PFSK-1 (cell line): ENCODE results near the gene GASK1B.

Experiments used
- FOXP2 ChIP-seq: optimal IDR thresholded peaks from 2 replicates; pipeline ENCODE3; 2011; ENCODE audit warnings: borderline replicate concordance, control low read depth, inconsistent platforms; ENCODE audit not compliant: insufficient read depth; ENCODE audit errors: extremely low read length, extremely low read depth
- POLR2AphosphoS5 ChIP-seq: IDR thresholded peaks from 2 replicates; pipeline ENCODE4 v1.6.1; 2012; ENCODE audit warnings: low read depth, mild to moderate bottlenecking, control low read depth, low read length, moderate library complexity
- SIN3A ChIP-seq: IDR thresholded peaks from 2 replicates; pipeline ENCODE4 v1.6.1; 2012; ENCODE audit warnings: mild to moderate bottlenecking, low read length, moderate library complexity, borderline replicate concordance; ENCODE audit not compliant: insufficient read depth
- TAF1 ChIP-seq: IDR thresholded peaks from 2 replicates; pipeline ENCODE4 v1.6.1; 2012; ENCODE audit warnings: low read length, control low read depth, borderline replicate concordance; ENCODE audit not compliant: insufficient read depth
- TF ChIP-seq, protein P1 (sequence below), 2 experiments: IDR thresholded peaks; 2 replicates each; pipeline versions ENCODE4 v1.6.1 to v1.8.0; 2011 to 2012; ENCODE audit warnings: low read depth in 2 of 2, low read length in 2 of 2, control low read depth in 1 of 2, inconsistent platforms in 1 of 2, mild to moderate bottlenecking in 1 of 2, moderate library complexity in 1 of 2; ENCODE audit not compliant: insufficient read depth in 1 of 2

GASK1B gene

DNA sequence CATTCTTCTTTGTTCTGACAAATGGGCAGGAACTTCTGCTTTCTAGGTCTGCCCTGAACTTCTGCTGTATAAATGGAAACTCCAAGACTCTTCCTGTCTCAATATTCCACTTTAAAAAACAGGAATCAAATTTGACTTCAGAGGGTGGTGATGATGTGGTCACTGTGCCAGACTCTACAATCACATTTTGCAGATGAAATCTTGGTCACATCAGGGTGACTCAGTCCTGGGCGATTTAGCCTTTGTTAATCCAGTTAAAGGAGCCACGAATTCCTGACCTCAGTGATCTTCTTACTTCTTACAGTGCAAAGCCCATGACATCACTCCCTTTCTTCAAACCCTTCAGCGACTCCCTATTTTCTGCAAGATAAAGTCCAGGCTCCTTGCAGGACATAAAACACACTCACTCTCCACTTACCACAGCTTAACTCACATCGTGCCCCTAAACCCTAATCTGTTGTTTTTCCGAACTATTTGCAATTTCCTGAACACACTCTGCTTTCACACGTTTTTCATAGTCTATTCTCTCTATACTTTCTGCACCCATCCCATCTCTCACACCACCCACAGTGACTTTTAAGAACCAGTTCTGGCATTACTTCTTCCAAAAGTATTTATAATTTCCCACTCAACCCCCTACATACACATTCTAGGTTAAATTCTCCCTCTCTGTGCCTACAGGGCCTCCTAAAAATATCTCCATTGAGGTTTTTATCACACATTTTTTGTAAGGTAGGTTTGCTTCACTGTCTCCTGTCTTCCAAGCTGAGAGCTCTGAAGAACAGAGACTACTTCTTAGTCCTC is 11.1 kb downstream of the GASK1B start:
- TF ChIP-seq SIN3A: no peak
- no peak; the same call in 1 of the 2 replicates for TF ChIP-seq POLR2AphosphoS5
- no peak for TF ChIP-seq FOXP2
- TF ChIP-seq TAF1: no peak
- TF ChIP-seq, protein P1, sequence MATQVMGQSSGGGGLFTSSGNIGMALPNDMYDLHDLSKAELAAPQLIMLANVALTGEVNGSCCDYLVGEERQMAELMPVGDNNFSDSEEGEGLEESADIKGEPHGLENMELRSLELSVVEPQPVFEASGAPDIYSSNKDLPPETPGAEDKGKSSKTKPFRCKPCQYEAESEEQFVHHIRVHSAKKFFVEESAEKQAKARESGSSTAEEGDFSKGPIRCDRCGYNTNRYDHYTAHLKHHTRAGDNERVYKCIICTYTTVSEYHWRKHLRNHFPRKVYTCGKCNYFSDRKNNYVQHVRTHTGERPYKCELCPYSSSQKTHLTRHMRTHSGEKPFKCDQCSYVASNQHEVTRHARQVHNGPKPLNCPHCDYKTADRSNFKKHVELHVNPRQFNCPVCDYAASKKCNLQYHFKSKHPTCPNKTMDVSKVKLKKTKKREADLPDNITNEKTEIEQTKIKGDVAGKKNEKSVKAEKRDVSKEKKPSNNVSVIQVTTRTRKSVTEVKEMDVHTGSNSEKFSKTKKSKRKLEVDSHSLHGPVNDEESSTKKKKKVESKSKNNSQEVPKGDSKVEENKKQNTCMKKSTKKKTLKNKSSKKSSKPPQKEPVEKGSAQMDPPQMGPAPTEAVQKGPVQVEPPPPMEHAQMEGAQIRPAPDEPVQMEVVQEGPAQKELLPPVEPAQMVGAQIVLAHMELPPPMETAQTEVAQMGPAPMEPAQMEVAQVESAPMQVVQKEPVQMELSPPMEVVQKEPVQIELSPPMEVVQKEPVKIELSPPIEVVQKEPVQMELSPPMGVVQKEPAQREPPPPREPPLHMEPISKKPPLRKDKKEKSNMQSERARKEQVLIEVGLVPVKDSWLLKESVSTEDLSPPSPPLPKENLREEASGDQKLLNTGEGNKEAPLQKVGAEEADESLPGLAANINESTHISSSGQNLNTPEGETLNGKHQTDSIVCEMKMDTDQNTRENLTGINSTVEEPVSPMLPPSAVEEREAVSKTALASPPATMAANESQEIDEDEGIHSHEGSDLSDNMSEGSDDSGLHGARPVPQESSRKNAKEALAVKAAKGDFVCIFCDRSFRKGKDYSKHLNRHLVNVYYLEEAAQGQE (IDR thresholded peaks at IDR 0.05; ENCODE audit: insufficient read depth in 1 of 2, low read depth in 2 of 2, low read length in 2 of 2): no peak

DNA sequence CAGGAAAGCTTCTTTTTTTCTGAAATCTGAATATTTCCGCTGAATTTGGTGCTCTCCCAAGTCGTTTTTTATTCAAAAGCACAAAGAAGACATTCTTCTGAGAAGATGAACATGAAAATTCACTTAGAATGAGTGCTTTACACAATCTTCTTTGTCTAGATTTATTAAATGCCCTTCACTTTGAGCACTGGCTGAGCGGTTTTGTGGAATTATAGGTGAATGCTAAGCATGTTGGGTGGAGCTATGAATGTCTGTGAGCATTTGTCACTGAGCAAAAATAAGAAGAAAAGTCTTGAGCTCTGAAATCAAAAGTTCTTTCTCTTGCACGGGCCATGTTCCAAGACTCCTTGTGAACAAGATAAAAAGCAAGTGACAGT is 13.1 kb downstream of the GASK1B start:
- TF ChIP-seq, protein P1 (IDR thresholded peaks at IDR 0.05; ENCODE audit: insufficient read depth in 1 of 2, low read depth in 2 of 2, low read length in 2 of 2): no peak
- TF ChIP-seq TAF1 (no peak), FOXP2 (no peak), POLR2AphosphoS5 (no peak), SIN3A (no peak)

DNA sequence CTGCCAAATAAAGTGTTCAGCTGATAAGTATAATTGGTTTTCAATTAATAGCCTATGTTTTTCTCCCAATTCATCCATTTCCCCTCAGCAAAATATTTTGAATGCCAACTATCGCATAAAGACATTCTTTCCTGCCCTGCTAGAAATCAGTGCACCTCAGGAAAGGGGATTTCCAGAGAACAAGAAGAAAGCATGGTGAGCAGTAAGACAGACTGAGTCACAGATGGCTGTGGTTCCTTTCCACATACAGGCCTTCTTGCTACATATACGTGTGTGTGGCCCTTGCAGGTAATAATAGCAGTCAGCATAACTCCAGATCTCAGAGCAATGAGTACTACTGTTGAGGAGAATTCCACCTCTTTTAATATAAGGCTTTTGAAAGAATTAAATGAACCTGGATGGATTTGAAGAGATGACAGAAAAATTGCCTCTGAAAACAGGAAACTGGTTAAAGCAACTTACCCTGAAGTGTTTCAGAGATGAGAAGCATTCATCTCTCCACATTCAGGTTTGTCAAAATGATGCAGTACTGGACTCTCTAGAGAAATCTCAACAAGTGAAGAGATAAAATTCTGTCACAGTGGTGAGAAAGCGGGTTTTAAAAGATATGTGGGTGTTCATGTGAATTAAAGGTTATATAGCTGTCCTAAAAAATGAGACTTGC is 13.6 kb downstream of the GASK1B start:
- TF ChIP-seq, protein P1 (IDR thresholded peaks at IDR 0.05; ENCODE audit: insufficient read depth in 1 of 2, low read depth in 2 of 2, low read length in 2 of 2): no peak
- no peak for TF ChIP-seq TAF1
- TF ChIP-seq SIN3A: no peak
- no peak for TF ChIP-seq FOXP2
- TF ChIP-seq POLR2AphosphoS5: no peak

DNA sequence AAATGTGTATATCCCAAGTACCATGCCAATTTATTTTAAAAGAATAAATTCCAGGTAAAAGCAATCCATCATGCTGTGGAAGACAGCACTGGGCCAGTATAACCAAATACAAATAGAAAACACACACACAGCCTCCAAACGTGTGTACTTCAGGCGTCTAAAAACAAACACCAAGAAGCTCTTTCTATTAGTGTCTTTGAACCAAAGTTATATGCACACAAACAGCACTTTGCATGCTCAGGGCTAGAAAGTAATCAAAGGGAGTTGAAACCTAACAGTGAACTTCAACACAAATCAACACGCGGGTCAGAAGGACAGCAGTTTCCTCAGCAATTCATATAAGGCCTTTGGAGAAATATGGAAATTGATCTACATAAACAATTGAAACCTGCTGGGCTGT is 15.4 kb downstream of the GASK1B start:
- TF ChIP-seq SIN3A (no peak), TAF1 (no peak), FOXP2 (no peak), POLR2AphosphoS5 (no peak)
- TF ChIP-seq, protein P1 (IDR thresholded peaks at IDR 0.05; ENCODE audit: insufficient read depth in 1 of 2, low read depth in 2 of 2, low read length in 2 of 2): no peak
